SK-N-SH treated with all-trans-retinoic acid at 6 μM for 48 hours (cell line): ENCODE measurements around the gene RNF126.

Experiments
- ATAC-seq: fragments of 200-7000 bp; cut with Tn5 transposase; 3 replicates; pipeline ENCODE4 v1.9.1; 2020; ENCODE audit warnings: mild to moderate bottlenecking, moderate library complexity
- BACH2 ChIP-seq: fragments of 250-450 bp; sonication (Bioruptor Pico); IDR thresholded peaks from 2 replicates; pipeline ENCODE4 v1.9.0; 2021; ENCODE audit warnings: mild to moderate bottlenecking, borderline replicate concordance
- CSDC2 ChIP-seq: fragments of 250-450 bp; sonication (Bioruptor Pico); IDR thresholded peaks from 2 replicates; pipeline ENCODE4 v1.5.0; 2020; ENCODE audit warnings: mild to moderate bottlenecking, moderate library complexity
- OSR1 ChIP-seq: fragments of 250-450 bp; sonication (Bioruptor Pico); IDR thresholded peaks from 2 replicates; pipeline ENCODE4 v1.8.0; 2022; ENCODE audit warnings: moderate library complexity, mild to moderate bottlenecking, inconsistent platforms
- RARB ChIP-seq: fragments of 250-450 bp; sonication (Bioruptor Pico); IDR thresholded peaks from 2 replicates; pipeline ENCODE4 v1.8.0; 2021; ENCODE audit warnings: mild to moderate bottlenecking, moderate library complexity
- TOX ChIP-seq: fragments of 250-450 bp; sonication (Bioruptor Pico); IDR thresholded peaks from 2 replicates; pipeline ENCODE4 v1.8.0; 2021; ENCODE audit warnings: mild to moderate bottlenecking, moderate library complexity, borderline replicate concordance
- TSHZ2 ChIP-seq: fragments of 250-450 bp; sonication (Bioruptor Pico); IDR thresholded peaks from 2 replicates; pipeline ENCODE4 v1.5.0; 2020; ENCODE audit warnings: mild to moderate bottlenecking, moderate library complexity
- ZC3H10 ChIP-seq: fragments of 250-450 bp; sonication (Bioruptor Pico); IDR thresholded peaks from 2 replicates; pipeline ENCODE4 v1.5.1; 2021; ENCODE audit warnings: mild to moderate bottlenecking, moderate library complexity
- ZFP3 ChIP-seq: fragments of 250-450 bp; sonication (Bioruptor Pico); IDR thresholded peaks from 2 replicates; pipeline ENCODE4 v1.5.0; 2020; ENCODE audit warnings: mild to moderate bottlenecking, moderate library complexity
- ZFP30 ChIP-seq: fragments of 450-650 bp; formaldehyde crosslinking; IDR thresholded peaks from 2 replicates; pipeline ENCODE4 v1.5.0; 2022; ENCODE audit warnings: mild to moderate bottlenecking, moderate library complexity
- ZNF565 ChIP-seq: fragments of 450-650 bp; formaldehyde crosslinking; conservative IDR thresholded peaks from 2 replicates; pipeline ENCODE4 v1.5.0; 2020; ENCODE audit warnings: low read depth, mild to moderate bottlenecking, moderate library complexity
- ZNF70 ChIP-seq: fragments of 450-650 bp; formaldehyde crosslinking; IDR thresholded peaks from 2 replicates; pipeline ENCODE4 v1.5.0; 2020; ENCODE audit warnings: mild to moderate bottlenecking, moderate library complexity
- ZNF8 ChIP-seq: fragments of 450-650 bp; formaldehyde crosslinking; IDR thresholded peaks from 2 replicates; pipeline ENCODE4 v1.5.0; 2020; ENCODE audit warnings: mild to moderate bottlenecking, moderate library complexity
- TF ChIP-seq, protein P1 (sequence below): fragments of 250-450 bp; sonication (Bioruptor Pico); IDR thresholded peaks from 2 replicates; pipeline ENCODE4 v1.8.0; 2021; ENCODE audit warnings: low read depth, mild to moderate bottlenecking, moderate library complexity, borderline replicate concordance
- TF ChIP-seq, protein P2 (sequence below): fragments of 250-450 bp; sonication (Bioruptor Pico); IDR thresholded peaks from 2 replicates; pipeline ENCODE4 v1.5.1; 2020; ENCODE audit warnings: low read depth, mild to moderate bottlenecking, moderate library complexity

Gene RNF126

GRCh38 chr19:651991-652390 lies 11.0 kb downstream of the RNF126 start:
- TF ChIP-seq ZC3H10: no peak
- TF ChIP-seq ZNF70 (CRISPR knock-in tag): no peak
- TF ChIP-seq TSHZ2 (CRISPR knock-in tag): no peak
- TF ChIP-seq CSDC2 (CRISPR knock-in tag): no peak
- TF ChIP-seq TOX (CRISPR knock-in tag): no peak
- no peak for ATAC-seq

GRCh38 chr19:651114-651818 lies 11.7 kb downstream of the RNF126 start:
- no peak for ATAC-seq
- TF ChIP-seq TOX (CRISPR knock-in tag) (no peak), ZFP30 (CRISPR knock-in tag) (no peak), ZNF565 (CRISPR knock-in tag) (no peak), CSDC2 (CRISPR knock-in tag) (no peak), RARB (CRISPR knock-in tag) (no peak), ZNF8 (CRISPR knock-in tag) (no peak), OSR1 (CRISPR knock-in tag) (no peak), TSHZ2 (CRISPR knock-in tag) (no peak), BACH2 (no peak), ZNF70 (CRISPR knock-in tag) (no peak), ZFP3 (CRISPR knock-in tag) (no peak)
- TF ChIP-seq, protein P1, sequence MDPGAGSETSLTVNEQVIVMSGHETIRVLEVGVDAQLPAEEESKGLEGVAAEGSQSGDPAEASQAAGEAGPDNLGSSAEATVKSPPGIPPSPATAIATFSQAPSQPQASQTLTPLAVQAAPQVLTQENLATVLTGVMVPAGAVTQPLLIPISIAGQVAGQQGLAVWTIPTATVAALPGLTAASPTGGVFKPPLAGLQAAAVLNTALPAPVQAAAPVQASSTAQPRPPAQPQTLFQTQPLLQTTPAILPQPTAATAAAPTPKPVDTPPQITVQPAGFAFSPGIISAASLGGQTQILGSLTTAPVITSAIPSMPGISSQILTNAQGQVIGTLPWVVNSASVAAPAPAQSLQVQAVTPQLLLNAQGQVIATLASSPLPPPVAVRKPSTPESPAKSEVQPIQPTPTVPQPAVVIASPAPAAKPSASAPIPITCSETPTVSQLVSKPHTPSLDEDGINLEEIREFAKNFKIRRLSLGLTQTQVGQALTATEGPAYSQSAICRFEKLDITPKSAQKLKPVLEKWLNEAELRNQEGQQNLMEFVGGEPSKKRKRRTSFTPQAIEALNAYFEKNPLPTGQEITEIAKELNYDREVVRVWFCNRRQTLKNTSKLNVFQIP: no peak

DNA sequence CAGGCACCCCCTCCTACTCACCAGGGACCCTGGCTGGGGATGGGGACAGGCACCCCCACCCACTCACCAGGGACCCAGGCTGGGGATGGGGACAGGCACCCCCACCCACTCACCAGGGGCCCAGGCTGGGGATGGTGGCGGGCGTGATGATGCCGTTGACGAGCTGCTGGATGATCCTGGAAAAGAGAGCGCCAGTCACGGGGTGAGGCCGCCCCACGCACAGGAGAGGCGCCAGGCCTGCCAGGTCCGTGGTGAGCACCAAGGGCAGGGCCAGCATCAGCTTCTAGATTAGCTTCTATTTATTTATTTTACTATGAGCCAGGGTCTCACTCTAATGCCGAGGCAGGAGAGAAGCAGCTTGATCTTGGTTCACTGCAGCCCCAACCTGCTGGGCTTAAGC lies 12.9 kb downstream of the RNF126 start:
- no peak for ATAC-seq
- no peak for TF ChIP-seq TSHZ2 (CRISPR knock-in tag)
- no peak for TF ChIP-seq BACH2
- TF ChIP-seq ZNF565 (CRISPR knock-in tag): no peak
- TF ChIP-seq, protein P1: no peak
- no peak for TF ChIP-seq RARB (CRISPR knock-in tag)
- no peak for TF ChIP-seq CSDC2 (CRISPR knock-in tag)
- TF ChIP-seq, protein P2, sequence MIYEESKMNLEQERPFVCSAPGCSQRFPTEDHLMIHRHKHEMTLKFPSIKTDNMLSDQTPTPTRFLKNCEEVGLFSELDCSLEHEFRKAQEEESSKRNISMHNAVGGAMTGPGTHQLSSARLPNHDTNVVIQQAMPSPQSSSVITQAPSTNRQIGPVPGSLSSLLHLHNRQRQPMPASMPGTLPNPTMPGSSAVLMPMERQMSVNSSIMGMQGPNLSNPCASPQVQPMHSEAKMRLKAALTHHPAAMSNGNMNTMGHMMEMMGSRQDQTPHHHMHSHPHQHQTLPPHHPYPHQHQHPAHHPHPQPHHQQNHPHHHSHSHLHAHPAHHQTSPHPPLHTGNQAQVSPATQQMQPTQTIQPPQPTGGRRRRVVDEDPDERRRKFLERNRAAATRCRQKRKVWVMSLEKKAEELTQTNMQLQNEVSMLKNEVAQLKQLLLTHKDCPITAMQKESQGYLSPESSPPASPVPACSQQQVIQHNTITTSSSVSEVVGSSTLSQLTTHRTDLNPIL (CRISPR knock-in tag): no peak
- TF ChIP-seq ZC3H10: no peak
